ENCODE measurements around the gene TMEM117.
"Not testable (repeated sequence)": the region's sequence is repeated elsewhere in the genome, so short reads cannot be mapped to it uniquely, and the experiment has no call there.

TMEM117 gene

GRCh38 chr12:44031472-44032185 lies 195.7 kb downstream of the TMEM117 start:
- DNase-seq, result no peak

DNA sequence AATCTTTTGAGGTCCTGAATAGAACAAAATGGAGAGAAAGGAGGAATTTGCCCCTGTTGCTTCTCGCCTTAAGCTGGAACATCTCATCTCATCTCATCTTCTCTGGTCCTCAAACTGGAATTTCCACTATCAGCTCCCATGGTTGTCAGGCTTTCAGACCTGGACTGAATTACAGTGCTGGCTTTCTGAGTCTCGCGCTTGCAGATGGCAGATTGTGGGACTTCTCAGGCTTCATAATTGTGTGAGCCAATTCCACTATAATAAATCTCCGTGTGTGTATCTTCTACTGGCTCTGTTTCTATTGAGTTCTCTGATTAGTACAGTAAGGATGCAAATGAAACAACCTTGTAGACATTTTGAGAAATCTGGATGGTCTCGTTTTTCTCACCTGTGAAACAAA lies 199.0 kb downstream of the TMEM117 start:
- no peak for DNase-seq

DNA sequence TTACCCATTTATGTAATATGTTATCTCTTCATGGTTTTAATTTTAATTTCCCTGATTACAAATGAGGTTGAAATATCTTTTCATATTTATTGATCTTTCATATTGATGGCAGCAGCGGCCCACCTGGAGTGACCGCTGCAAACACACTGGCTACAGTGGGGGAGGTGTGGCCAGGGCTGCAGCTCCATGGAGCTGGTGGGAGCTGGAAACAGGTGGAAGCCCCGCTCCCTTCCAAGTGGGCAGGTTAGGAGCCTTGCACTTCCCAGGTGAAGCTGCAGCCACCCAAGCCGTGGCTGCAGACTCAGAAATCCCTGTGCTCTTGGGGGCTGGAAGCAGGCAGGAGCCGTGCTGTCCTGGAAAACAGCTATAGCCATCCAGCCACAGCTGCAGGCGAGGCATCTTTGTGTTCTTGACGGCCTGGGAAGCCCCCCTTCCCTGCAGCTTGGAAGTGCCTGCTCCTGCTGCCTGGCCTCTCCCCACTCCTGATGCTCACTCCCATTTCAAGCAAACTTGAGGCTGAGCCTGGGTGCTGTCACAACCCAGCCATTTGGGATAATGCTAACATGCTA lies 201.1 kb downstream of the TMEM117 start:
- DNase-seq, result no peak

DNA sequence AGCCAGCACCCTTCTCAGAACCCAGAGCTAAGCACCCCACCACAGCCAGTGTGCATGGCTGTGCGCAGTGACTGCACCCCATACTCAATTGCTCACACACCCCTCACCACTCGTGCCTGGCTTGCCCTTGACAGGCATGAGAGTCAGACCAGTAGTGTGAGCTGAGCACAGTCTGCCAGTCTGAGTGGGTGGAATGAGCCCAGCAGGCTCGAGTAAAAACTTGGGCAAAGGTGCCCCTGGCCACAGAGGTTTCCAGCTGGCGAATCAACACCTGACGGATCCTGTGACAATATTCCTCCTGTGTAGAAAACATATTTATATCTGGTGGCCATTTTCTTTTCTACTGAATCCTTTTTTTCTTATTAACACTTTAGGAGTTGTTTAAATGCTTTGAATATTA lies 202.5 kb downstream of the TMEM117 start:
- no peak for DNase-seq

GRCh38 chr12:44044491-44044890 lies 208.6 kb downstream of the TMEM117 start:
- not testable (repeated sequence) for DNase-seq

DNA sequence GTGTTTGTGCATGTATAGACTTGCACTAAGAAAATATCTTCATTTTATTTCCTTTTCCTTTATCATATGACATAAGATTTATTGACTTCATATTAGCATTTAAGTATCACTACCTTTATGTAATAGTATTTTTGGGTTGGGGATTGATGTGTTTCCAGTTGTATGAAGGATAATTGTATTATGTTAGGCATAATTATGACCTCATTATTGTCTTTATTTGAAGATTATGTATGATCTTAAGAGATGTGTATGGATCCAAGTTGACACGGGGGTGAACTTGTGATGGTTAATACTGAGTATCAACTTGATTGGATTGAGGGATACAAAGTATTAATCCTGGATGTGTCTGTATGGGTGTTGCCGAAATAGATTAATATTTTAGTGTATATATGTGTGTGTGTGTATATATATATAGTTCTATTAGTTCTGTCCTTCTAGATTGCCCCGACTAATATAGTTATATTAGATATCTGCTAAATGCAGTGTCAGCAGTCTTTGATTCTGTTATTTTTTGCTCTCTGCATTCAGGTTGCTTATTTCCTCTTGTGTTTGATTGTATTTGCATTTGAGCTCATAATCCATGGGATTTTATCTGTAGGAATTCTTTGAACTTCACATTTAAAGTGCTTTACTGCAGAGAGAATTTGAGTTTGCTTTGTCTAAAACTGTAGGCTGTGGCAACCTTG lies 211.0 kb downstream of the TMEM117 start:
- DNase-seq, result no peak

DNA sequence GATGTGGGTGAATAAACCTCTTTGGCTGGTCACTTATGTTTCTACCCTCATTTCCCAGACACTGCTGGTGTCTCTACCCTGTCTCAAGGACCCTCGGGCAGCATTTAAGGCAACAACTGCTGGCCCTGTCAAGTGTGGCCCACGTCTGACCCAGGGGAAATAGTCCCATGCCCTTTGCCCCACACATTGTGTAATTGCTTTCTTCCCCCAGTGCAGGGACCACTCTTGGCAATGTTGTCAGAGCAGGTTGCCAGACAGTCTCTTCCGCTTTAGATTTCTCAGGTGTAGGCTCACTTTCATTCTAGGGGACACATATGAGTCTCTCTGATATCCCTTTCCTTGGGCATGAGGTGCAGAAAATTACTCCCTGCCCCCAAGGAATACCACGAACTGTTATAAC lies 216.7 kb downstream of the TMEM117 start:
- no peak for DNase-seq

GRCh38 chr12:44053549-44054127 lies 217.8 kb downstream of the TMEM117 start:
- no peak for DNase-seq

- DNase-seq, result no peak
These were observed 218.4 kb downstream of the TMEM117 start for GRCh38 chr12:44054281-44054680.

DNA sequence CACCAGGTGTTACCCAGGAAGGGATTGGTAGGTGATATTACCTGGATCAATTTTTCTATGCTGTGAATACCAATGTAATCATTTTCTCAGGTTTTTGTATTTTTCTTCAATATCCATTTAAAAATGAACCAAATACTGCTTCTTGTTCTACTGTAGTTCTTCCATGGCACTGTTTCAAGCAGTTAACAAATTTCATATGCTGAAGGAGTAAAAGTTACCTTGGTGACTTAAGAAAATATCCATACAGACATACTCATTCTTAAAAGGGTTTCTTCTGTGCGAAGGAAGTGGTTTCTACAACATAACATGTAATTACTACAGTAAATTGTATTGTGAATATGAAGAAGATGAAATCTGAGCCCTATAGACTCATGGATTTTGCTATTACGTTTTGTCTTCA lies 222.5 kb downstream of the TMEM117 start:
- DNase-seq, result no peak

DNA sequence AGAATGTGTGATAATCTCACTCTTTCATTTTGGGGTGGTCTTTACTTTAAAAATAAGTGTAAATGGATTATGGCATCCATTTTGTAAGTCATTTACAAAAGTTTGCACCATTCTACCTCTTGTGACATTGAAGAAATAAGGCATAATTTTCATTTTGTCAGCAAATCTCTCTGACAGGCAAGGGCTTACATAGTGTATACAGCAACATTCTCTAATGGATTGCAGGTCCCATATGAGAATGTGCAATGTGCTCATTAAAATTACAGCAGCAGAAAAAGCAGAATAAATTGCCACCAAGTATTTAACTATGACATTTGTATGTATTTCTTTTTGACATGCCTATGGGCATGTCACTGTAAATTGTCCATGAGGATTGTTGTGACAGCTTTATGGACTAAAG lies 223.6 kb downstream of the TMEM117 start:
- DNase-seq, result no peak

DNA sequence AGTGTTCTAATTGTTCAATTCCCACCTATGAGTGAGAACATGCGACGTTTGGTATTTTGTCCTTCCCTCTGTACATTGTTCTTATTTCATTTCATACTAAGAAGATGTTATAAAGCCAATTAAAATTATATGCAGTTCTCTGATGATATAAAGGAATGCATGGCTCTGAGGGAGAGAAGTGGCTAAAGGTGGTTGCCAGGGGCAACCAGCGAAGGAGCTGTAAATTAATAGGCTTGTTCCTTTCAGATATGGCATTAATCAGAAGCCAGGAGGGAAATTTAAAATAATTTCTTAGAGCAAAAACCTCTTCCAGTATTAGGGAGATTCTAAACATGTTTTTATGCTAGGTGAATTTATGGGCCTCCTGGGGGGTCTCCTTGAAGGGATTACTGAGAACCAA lies 227.8 kb downstream of the TMEM117 start:
- no peak for DNase-seq

DNA sequence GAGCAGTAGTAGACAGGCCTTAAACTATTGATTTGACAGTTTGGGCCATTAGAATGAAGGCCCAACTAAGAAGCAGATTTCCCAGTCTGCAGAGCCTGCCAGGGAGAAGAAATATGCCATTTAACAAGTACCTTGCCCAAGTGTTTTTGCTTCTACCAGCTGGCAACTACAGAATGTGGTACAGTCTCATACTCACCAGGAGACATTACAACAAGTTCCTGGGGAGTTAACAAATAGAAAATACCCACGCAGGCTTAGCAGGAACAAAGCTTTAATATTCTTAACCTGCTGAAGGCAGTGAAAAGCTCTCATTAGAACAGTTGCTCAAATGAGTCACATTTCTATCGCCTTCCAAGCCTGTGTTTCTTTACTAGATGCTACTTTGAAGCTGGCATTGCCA lies 241.0 kb downstream of the TMEM117 start:
- no peak for DNase-seq

DNA sequence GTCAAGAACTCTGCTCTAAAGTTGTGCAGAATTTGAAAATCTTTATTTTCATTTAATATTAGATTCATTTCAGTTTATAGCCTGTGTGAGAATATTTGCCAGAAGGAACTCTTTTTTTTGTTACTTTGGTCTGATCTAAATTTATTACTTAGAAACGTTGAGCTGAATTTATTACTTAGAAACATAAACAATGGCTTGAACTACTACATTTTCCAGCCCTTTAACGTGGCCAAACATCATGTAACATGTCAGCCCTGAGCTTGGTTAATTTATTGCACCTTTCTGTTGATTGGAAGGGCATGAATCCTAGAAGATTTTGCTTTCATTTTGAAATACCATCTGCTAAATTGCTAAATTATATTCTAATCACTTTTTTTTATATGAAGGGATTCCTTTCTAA lies 241.4 kb downstream of the TMEM117 start:
- DNase-seq, result no peak

DNA sequence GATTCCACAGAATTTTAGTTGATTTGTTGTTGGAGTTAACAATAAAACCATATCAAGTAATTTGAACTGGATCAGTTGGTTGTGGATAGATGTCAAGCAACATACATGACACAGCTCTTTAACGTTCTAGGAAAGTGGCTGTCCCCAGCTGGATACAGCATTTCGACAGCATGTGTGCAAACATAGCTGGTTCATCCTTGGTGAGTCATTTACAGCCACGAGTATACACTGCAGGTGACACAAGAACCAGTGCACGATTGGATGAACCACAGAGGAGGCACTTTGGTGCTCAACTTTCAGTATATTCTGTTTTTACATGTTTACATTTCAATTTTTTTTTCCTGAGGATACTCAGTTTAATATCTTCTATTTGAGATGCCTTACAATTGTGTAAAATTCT lies 242.4 kb downstream of the TMEM117 start:
- DNase-seq, result no peak

- no peak for DNase-seq
These were observed 252.8 kb downstream of the TMEM117 start for GRCh38 chr12:44088647-44089046.

GRCh38 chr12:44091948-44092606 lies 256.2 kb downstream of the TMEM117 start:
- no peak for DNase-seq

GRCh38 chr12:44098786-44099185 lies 262.9 kb downstream of the TMEM117 start:
- DNase-seq, result no peak

DNA sequence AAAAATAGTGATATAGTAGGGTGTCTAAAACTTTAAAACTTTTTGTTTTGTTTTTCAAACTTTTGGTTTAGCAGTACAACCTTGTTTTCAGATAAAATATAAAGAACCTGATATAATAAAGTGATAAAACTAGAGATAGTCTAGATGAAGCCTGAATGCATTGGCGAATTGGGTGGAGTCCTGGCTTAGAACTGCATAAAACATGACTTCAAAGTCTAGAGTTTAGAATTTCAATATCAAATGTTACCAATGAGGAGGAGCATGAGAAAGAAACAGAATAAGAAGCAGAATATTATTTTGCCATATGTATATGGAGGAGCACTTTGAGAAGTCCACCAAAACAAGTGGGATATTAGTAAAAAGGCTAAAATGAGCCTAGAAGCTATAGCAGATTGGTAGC lies 263.6 kb downstream of the TMEM117 start:
- DNase-seq, result no peak

- DNase-seq, result no peak
These were observed 264.4 kb downstream of the TMEM117 start for GRCh38 chr12:44100264-44100663.

DNA sequence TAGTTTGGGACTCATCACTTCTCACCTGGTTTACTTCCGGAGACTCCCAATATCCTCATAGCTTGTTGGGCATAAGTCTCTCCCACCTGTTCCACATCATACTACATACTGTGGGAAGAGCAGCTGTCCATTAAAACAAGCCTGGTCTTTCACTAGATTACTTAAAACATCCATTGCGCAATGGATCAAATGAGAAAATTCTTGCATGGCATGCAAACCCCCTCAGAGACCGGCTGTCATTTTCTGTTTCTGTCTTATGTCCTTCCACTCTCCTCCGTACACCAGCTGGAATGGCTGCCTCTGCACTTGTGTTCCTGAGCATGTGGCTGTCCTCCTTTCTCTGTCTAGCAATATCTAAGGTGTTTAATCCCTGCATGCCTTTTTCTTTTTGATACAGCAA lies 265.6 kb downstream of the TMEM117 start:
- no peak for DNase-seq

DNA sequence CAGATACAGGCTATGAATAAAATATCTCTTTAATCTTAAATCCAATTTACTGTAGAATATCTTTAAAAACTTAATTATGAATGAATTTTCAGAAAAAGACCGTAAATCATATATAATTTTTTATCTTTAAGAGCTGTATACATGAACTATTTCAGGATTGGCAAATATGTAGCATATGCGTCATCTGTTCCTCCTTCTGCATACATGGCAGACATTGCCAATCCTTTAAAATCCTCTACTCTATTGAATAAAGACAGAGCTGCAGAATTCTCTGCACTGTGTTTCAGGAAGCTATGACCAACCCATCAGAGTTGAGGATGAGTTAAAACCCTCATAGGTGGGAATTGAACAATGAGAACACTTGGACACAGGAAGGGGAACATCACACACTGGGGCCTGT lies 279.0 kb downstream of the TMEM117 start:
- DNase-seq, result no peak

- no peak for DNase-seq
These were observed 281.5 kb downstream of the TMEM117 start for GRCh38 chr12:44117337-44117736.

- DNase-seq, result no peak
These were observed 283.1 kb downstream of the TMEM117 start for GRCh38 chr12:44118946-44119345.
